ENCODE data around the gene PRPF18. TPM values are rescaled to one million over a fixed set of nuclear protein-coding genes. Genes with fewer than 3 reads are reported as not detected.

PRPF18 gene
- total RNA-seq, 1 donor from 2014 or later, result 17.1 TPM

- Mint-ChIP-seq H3K4me3 (ENCODE audit: low read depth) (no peak overlapping the region), H3K27ac (no peak overlapping the region), H3K27me3 (no peaks in the 10 kb centered on the region), H3K36me3 (ENCODE audit: insufficient read depth) (no peaks in the 10 kb centered on the region), H3K4me1 (ENCODE audit: low read depth) (peaks cover 23% of the 10 kb centered on the region), H3K9me3 (ENCODE audit: low read depth) (no peaks in the 10 kb centered on the region)
- no peak for TF ChIP-seq CTCF (IDR thresholded peaks at IDR 0.05; ENCODE audit: unreplicated experiment)
- no peak for DNase-seq (ENCODE audit: low spot score, unreplicated experiment)
Measured at GRCh38 chr10:13589316-13589715, 2.6 kb downstream of the PRPF18 start.

- H3K27ac Mint-ChIP-seq, result no peak overlapping the region
- TF ChIP-seq CTCF (IDR thresholded peaks at IDR 0.05; ENCODE audit: unreplicated experiment), result no peak
- H3K9me3 Mint-ChIP-seq (ENCODE audit: low read depth), result no peaks in the 10 kb centered on the region
- DNase-seq (ENCODE audit: low spot score, unreplicated experiment), result no peak
- H3K4me1 Mint-ChIP-seq (ENCODE audit: low read depth), result peaks cover 20% of the 10 kb centered on the region
- no peaks in the 10 kb centered on the region for H3K27me3 Mint-ChIP-seq
- H3K4me3 Mint-ChIP-seq (ENCODE audit: low read depth), result no peak overlapping the region
- H3K36me3 Mint-ChIP-seq (ENCODE audit: insufficient read depth), result no peaks in the 10 kb centered on the region
Measured at GRCh38 chr10:13590886-13591285, 4.1 kb downstream of the PRPF18 start.

- TF ChIP-seq CTCF (IDR thresholded peaks at IDR 0.05; ENCODE audit: unreplicated experiment), result no peak
- Mint-ChIP-seq H3K4me1 (ENCODE audit: low read depth) (peaks cover 12% of the 10 kb centered on the region), H3K36me3 (ENCODE audit: insufficient read depth) (no peaks in the 10 kb centered on the region), H3K4me3 (ENCODE audit: low read depth) (no peak overlapping the region), H3K27me3 (no peaks in the 10 kb centered on the region), H3K27ac (no peak overlapping the region), H3K9me3 (ENCODE audit: low read depth) (no peaks in the 10 kb centered on the region)
- DNase-seq (ENCODE audit: low spot score, unreplicated experiment), result no peak
Measured at GRCh38 chr10:13592306-13592705, 5.5 kb downstream of the PRPF18 start.

GRCh38 chr10:13593535-13593934 lies 6.8 kb downstream of the PRPF18 start:
- no peaks in the 10 kb centered on the region for H3K27me3 Mint-ChIP-seq
- H3K27ac Mint-ChIP-seq, result no peak overlapping the region
- TF ChIP-seq CTCF (IDR thresholded peaks at IDR 0.05; ENCODE audit: unreplicated experiment), result no peak
- DNase-seq (ENCODE audit: low spot score, unreplicated experiment), result no peak
- peaks cover 5% of the 10 kb centered on the region for H3K4me1 Mint-ChIP-seq (ENCODE audit: low read depth)
- no peaks in the 10 kb centered on the region for H3K9me3 Mint-ChIP-seq (ENCODE audit: low read depth)
- no peaks in the 10 kb centered on the region for H3K36me3 Mint-ChIP-seq (ENCODE audit: insufficient read depth)
- no peak overlapping the region for H3K4me3 Mint-ChIP-seq (ENCODE audit: low read depth)

- no peak for DNase-seq (ENCODE audit: low spot score, unreplicated experiment)
- H3K4me1 Mint-ChIP-seq (ENCODE audit: low read depth), result peaks cover 1% of the 10 kb centered on the region
- TF ChIP-seq CTCF (IDR thresholded peaks at IDR 0.05; ENCODE audit: unreplicated experiment), result no peak
- H3K36me3 Mint-ChIP-seq (ENCODE audit: insufficient read depth), result no peaks in the 10 kb centered on the region
- H3K27ac Mint-ChIP-seq, result no peak overlapping the region
- H3K27me3 Mint-ChIP-seq, result no peaks in the 10 kb centered on the region
- H3K9me3 Mint-ChIP-seq (ENCODE audit: low read depth), result no peaks in the 10 kb centered on the region
- H3K4me3 Mint-ChIP-seq (ENCODE audit: low read depth), result no peak overlapping the region
Measured at GRCh38 chr10:13594641-13595040, 7.9 kb downstream of the PRPF18 start.

Measured in progenitor cell of endocrine pancreas (in vitro differentiated cells).